ENCODE data around the gene TMEM273.

Gene TMEM273

GRCh38 chr10:49108656-49109055 is 79.5 kb downstream of the TMEM273 start:
- no peaks in the 10 kb centered on the region for H3K27me3 ChIP-seq (ENCODE audit: insufficient read depth, low read length)
- H3K4me2 ChIP-seq (ENCODE audit: low read length) = no peak overlapping the region
- H2AFZ ChIP-seq (ENCODE audit: low read length) = no peak overlapping the region
- TF ChIP-seq CTCF (IDR thresholded peaks at IDR 0.05; ENCODE audit: low read length) = no peak
- H3F3A ChIP-seq (ENCODE audit: insufficient read depth, low read length) = no peaks in the 10 kb centered on the region
- no peaks in the 10 kb centered on the region for H4K20me1 ChIP-seq (ENCODE audit: insufficient read depth, low read length)
- no peaks in the 10 kb centered on the region for H3K36me3 ChIP-seq (ENCODE audit: insufficient read depth, low read length)
- no peak overlapping the region for H3K4me3 ChIP-seq (ENCODE audit: low read depth, low read length, poor library complexity, severe bottlenecking)
- no peak overlapping the region for H3K27ac ChIP-seq (ENCODE audit: low read depth, low read length, poor library complexity, severe bottlenecking)
- no peaks in the 10 kb centered on the region for H3K79me2 ChIP-seq (ENCODE audit: insufficient read depth, low read length)
- H3K9me3 ChIP-seq (ENCODE audit: low read length) = no peaks in the 10 kb centered on the region
- H3K4me1 ChIP-seq (ENCODE audit: insufficient read depth, low read length, severe bottlenecking) = no peaks in the 10 kb centered on the region
- H3K9ac ChIP-seq (ENCODE audit: low read length) = no peak overlapping the region
- H3K9me2 ChIP-seq (ENCODE audit: low read depth, low read length) = no peaks in the 10 kb centered on the region

GRCh38 chr10:49107887-49108267 is 80.3 kb downstream of the TMEM273 start:
- H3K27me3 ChIP-seq (ENCODE audit: insufficient read depth, low read length) = no peaks in the 10 kb centered on the region
- H3K4me1 ChIP-seq (ENCODE audit: insufficient read depth, low read length, severe bottlenecking) = no peaks in the 10 kb centered on the region
- H4K20me1 ChIP-seq (ENCODE audit: insufficient read depth, low read length) = no peaks in the 10 kb centered on the region
- H3K4me2 ChIP-seq (ENCODE audit: low read length) = no peak overlapping the region
- TF ChIP-seq CTCF (IDR thresholded peaks at IDR 0.05; ENCODE audit: low read length) (no peak), EZH2 (IDR thresholded peaks at IDR 0.05; ENCODE audit: borderline replicate concordance, low read length) (no peak)
- no peaks in the 10 kb centered on the region for H3F3A ChIP-seq (ENCODE audit: insufficient read depth, low read length)
- H2AFZ ChIP-seq (ENCODE audit: low read length) = no peak overlapping the region
- H3K9me3 ChIP-seq (ENCODE audit: low read length) = no peaks in the 10 kb centered on the region
- no peak overlapping the region for H3K9ac ChIP-seq (ENCODE audit: low read length)
- H3K36me3 ChIP-seq (ENCODE audit: insufficient read depth, low read length) = no peaks in the 10 kb centered on the region
- no peak overlapping the region for H3K4me3 ChIP-seq (ENCODE audit: low read depth, low read length, poor library complexity, severe bottlenecking)
- no peak overlapping the region for H3K27ac ChIP-seq (ENCODE audit: low read depth, low read length, poor library complexity, severe bottlenecking)
- H3K79me2 ChIP-seq (ENCODE audit: insufficient read depth, low read length) = no peaks in the 10 kb centered on the region
- H3K9me2 ChIP-seq (ENCODE audit: low read depth, low read length) = no peaks in the 10 kb centered on the region

- Histone ChIP-seq H3K27ac (ENCODE audit: low read depth, low read length, poor library complexity, severe bottlenecking) (no peak overlapping the region), H3K79me2 (ENCODE audit: insufficient read depth, low read length) (no peaks in the 10 kb centered on the region), H3F3A (ENCODE audit: insufficient read depth, low read length) (no peaks in the 10 kb centered on the region), H3K36me3 (ENCODE audit: insufficient read depth, low read length) (no peaks in the 10 kb centered on the region), H3K4me2 (ENCODE audit: low read length) (no peak overlapping the region), H2AFZ (ENCODE audit: low read length) (no peak overlapping the region), H3K4me3 (ENCODE audit: low read depth, low read length, poor library complexity, severe bottlenecking) (no peak overlapping the region), H3K9ac (ENCODE audit: low read length) (no peak overlapping the region), H3K9me3 (ENCODE audit: low read length) (no peaks in the 10 kb centered on the region), H3K9me2 (ENCODE audit: low read depth, low read length) (no peaks in the 10 kb centered on the region), H3K27me3 (ENCODE audit: insufficient read depth, low read length) (no peaks in the 10 kb centered on the region), H4K20me1 (ENCODE audit: insufficient read depth, low read length) (no peaks in the 10 kb centered on the region), H3K4me1 (ENCODE audit: insufficient read depth, low read length, severe bottlenecking) (no peaks in the 10 kb centered on the region)
- TF ChIP-seq EZH2 (IDR thresholded peaks at IDR 0.05; ENCODE audit: borderline replicate concordance, low read length) (no peak), CTCF (IDR thresholded peaks at IDR 0.05; ENCODE audit: low read length) (no peak)
Measured at GRCh38 chr10:49107111-49107886, 80.9 kb downstream of the TMEM273 start.

All from OCI-LY1 (cell line).